Prostate gland (tissue), 2 donors: ENCODE measurements around the gene PADI2. TPM values are rescaled to one million over a fixed set of nuclear protein-coding genes. Genes with fewer than 3 reads are reported as not detected.

Experiments
- DNase-seq: peaks from one replicate; pipeline ENCODE4 v3.0.0-alpha.2; 2019; ENCODE audit warnings: low spot score
- H3K27ac ChIP-seq, 2 donors: fragments of 200-600 bp; sonication (generic); 2 replicates each; pipeline ENCODE4 v1.5.1; 2017 to 2019
- H3K27me3 ChIP-seq: fragments of 200-600 bp; sonication (generic); replicated peaks from 2 replicates; pipeline ENCODE4 v1.5.1; 2019; ENCODE audit not compliant: insufficient read depth
- H3K36me3 ChIP-seq, 2 donors: fragments of 200-600 bp; sonication (generic); 1 replicate in 1 of 2; 2 replicates in 1 of 2; pipeline versions ENCODE4 v1.5.1 to v1.8.1; 2017 to 2019
- H3K4me1 ChIP-seq: fragments of 200-600 bp; sonication (generic); replicated peaks from 2 replicates; pipeline ENCODE4 v1.5.1; 2019
- H3K4me3 ChIP-seq, 2 donors: fragments of 200-600 bp; sonication (generic); 2 replicates each; pipeline ENCODE4 v1.5.1; 2017 to 2019
- H3K9me3 ChIP-seq: fragments of 200-600 bp; sonication (generic); 2 replicates; pipeline ENCODE4 v1.5.1; 2017
- POLR2A ChIP-seq: fragments of 450-650 bp; IDR thresholded peaks from one replicate; pipeline ENCODE4 v1.6.1; 2016; ENCODE audit warnings: antibody characterized with exemption, mild to moderate bottlenecking
- POLR2AphosphoS5 ChIP-seq: sonication (generic); formaldehyde crosslinking; IDR thresholded peaks from one replicate; pipeline ENCODE4 v1.6.1; 2017; ENCODE audit warnings: antibody characterized with exemption
- WGBS: methylation state at CpG from one replicate; pipeline ENCODE4 v1.1.5; 2018; 5-methylcytosine and 5-hydroxymethylcytosine counted together
- intact Hi-C: fragments of 100-400 bp; cut with DNase I; formaldehyde crosslinking; loops from one replicate; pipeline ENCODE4 v1.14.2; 2022
- total RNA-seq, 2 donors: library from RNA; depleted of rRNA; stranded (reverse); fragments of >200 nt; gene quantifications; one replicate each; pipeline ENCODE4 v1.1.0, GENCODE V29; 2016
- TF ChIP-seq, protein P1 (sequence below), 4 experiments: fragments of 200-600 bp in 2 of 4; fragments of 450-650 bp in 2 of 4; sonication (generic) in 2 of 4; IDR thresholded peaks; 1 replicate in 3 of 4; 2 replicates in 1 of 4; pipeline ENCODE4 v1.5.1; 2016 to 2019; ENCODE audit warnings: antibody characterized with exemption in 4 of 4, mild to moderate bottlenecking in 2 of 4, moderate library complexity in 2 of 4

Gene PADI2
- total RNA-seq, 2 donors from 2014 or later: 1.1 to 5.0 TPM

DNA sequence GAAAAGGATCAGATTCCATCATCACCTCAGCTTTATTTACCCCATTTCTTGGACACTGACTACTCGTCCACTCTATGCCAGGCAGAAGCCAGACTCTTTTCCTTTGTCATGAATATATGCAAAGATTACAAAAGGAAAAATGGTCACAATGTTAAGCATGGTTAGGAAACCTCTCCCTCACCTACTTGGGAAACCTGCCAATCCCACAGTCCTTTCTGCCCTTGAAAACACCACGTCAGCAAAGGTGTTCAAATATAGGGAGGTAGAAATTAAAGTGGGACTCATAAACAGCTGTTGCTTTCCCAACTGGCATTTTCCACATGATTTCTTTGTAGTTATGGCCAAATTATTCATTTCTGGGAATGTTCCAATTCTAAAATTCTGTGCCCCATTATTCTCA, 91.4 kb downstream of the PADI2 start:
- H3K9me3 ChIP-seq: no peaks in the 10 kb centered on the region
- peak overlapping the region in 1 of 2 donors; percentile 19 for H3K27ac ChIP-seq
- H3K36me3 ChIP-seq: peaks cover 4 to 6% of the 10 kb centered on the region in 2 donors
- 44% methylated on average over 2 of the region's 2 CpGs for WGBS
- TF ChIP-seq, protein P1, sequence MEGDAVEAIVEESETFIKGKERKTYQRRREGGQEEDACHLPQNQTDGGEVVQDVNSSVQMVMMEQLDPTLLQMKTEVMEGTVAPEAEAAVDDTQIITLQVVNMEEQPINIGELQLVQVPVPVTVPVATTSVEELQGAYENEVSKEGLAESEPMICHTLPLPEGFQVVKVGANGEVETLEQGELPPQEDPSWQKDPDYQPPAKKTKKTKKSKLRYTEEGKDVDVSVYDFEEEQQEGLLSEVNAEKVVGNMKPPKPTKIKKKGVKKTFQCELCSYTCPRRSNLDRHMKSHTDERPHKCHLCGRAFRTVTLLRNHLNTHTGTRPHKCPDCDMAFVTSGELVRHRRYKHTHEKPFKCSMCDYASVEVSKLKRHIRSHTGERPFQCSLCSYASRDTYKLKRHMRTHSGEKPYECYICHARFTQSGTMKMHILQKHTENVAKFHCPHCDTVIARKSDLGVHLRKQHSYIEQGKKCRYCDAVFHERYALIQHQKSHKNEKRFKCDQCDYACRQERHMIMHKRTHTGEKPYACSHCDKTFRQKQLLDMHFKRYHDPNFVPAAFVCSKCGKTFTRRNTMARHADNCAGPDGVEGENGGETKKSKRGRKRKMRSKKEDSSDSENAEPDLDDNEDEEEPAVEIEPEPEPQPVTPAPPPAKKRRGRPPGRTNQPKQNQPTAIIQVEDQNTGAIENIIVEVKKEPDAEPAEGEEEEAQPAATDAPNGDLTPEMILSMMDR (IDR thresholded peaks at IDR 0.05): no peak
- peak; percentile 14 for TF ChIP-seq POLR2AphosphoS5
- intact Hi-C loops: no loop called here
- H3K4me1 ChIP-seq: peaks cover 11% of the 10 kb centered on the region
- H3K4me3 ChIP-seq: no peak overlapping the region
- H3K27me3 ChIP-seq: no peaks in the 10 kb centered on the region
- DNase-seq: peak; percentile 51

DNA sequence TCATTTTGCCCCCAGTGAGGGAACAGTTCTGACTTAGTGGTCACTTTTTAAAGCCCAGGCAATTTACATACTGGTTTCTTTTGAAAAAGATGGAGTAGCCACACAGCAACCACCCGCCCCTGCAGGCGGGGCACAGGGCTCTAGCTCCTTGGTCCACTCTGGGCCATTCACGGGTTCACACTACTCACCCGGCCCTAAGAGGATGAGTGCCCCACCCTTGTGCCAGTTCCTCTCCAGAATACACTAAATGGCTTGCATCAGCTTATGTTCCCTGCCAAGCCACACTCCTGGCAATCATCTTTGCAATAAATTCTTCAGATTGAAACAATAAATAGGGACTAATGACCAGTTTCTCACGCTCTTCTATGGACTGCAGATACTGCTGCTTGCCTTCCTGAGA, 91.8 kb downstream of the PADI2 start:
- WGBS: 56% methylated on average over 5 of the region's 5 CpGs
- peak overlapping the region in 1 of 2 donors; percentile 19 for H3K27ac ChIP-seq
- no peaks in the 10 kb centered on the region for H3K27me3 ChIP-seq
- intact Hi-C loops: no loop called here
- peaks cover 11% of the 10 kb centered on the region for H3K4me1 ChIP-seq
- peaks cover 3 to 8% of the 10 kb centered on the region in 2 donors for H3K36me3 ChIP-seq
- no peaks in the 10 kb centered on the region for H3K9me3 ChIP-seq
- no peak overlapping the region for H3K4me3 ChIP-seq
- peak; percentile 55 for DNase-seq
- TF ChIP-seq POLR2AphosphoS5 (peak; percentile 44), POLR2A (no peak)

DNA sequence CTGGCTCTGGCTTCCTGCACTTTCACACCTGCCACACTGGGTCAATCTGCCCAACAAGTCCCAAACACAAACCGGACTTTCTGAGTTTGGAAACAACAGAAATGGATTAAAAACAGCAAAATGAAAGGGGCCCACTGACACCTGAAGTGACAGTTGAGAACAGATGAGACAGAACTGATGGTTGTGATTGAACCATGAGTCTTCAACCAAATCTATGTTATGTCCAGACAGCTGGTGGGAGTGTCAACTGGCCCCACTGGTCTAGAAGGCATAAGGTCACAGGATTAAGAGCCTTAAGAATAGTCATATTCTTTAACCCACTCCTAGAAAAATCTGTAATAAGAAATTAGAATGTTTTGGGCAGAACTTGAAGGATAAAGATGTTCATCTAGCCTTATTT, 94.5 kb downstream of the PADI2 start:
- WGBS: 100% methylated on average over 1 of the region's 1 CpG
- no peak for DNase-seq
- H3K4me1 ChIP-seq: peaks cover 11% of the 10 kb centered on the region
- no peak overlapping the region for H3K27ac ChIP-seq
- peaks cover 9 to 15% of the 10 kb centered on the region in 2 donors for H3K36me3 ChIP-seq
- H3K9me3 ChIP-seq: no peaks in the 10 kb centered on the region
- intact Hi-C loops: no loop called here
- H3K27me3 ChIP-seq: no peaks in the 10 kb centered on the region
- H3K4me3 ChIP-seq: no peak overlapping the region
- TF ChIP-seq POLR2AphosphoS5 (no peak), POLR2A (no peak)
- TF ChIP-seq, protein P1 (IDR thresholded peaks at IDR 0.05): no peak

DNA sequence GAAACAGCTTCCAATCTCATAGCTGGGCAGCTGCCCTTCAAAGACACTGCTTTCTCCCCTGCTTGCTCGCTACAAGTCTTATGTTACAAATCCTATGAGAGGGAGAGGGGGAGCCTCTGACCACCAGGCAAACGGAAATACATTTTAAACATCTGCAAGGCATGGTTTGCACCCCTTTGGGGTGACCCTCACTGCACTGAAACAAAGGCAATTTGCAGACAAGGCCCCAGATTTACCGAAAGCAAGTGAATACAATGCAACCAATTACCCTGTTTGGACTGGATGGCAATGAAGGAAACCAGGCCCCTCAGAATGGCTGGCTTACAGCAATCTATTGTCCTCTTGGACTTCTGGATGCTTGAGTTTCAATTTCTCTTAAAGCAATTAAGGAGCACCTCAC, 95.7 kb downstream of the PADI2 start:
- Histone ChIP-seq H3K27ac (no peak overlapping the region), H3K4me3 (no peak overlapping the region), H3K27me3 (no peaks in the 10 kb centered on the region), H3K36me3 (peaks cover 9 to 15% of the 10 kb centered on the region in 2 donors), H3K4me1 (peaks cover 11% of the 10 kb centered on the region), H3K9me3 (no peaks in the 10 kb centered on the region)
- no peak for DNase-seq
- intact Hi-C loops: no loop called here
- WGBS: 83% methylated on average over 3 of the region's 3 CpGs
- TF ChIP-seq POLR2AphosphoS5 (no peak), POLR2A (no peak)
- TF ChIP-seq, protein P1 (IDR thresholded peaks at IDR 0.05): no peak

DNA sequence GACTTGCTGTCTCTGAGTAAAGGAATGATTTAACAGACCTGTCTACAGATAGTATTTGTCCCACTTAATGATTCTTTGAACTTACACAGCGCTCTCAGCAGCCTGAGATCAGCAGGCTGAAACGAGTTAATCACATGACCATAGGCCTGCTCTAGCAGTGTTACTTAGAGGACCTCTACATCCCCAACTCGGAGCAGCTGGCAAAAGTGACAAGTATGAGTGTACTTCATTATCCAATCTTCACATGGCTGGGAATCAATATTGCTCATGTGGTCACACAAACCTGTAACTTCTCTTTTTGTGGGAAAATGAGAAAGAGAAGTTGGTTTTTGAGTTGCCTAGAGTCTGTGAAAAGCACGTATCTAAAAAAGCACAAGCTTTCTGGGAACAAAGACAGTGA, 96.1 kb downstream of the PADI2 start:
- H3K4me1 ChIP-seq: peaks cover 10% of the 10 kb centered on the region
- no peak overlapping the region for H3K4me3 ChIP-seq
- no peaks in the 10 kb centered on the region for H3K9me3 ChIP-seq
- DNase-seq: no peak
- TF ChIP-seq POLR2A: no peak
- TF ChIP-seq, protein P1 (IDR thresholded peaks at IDR 0.05): no peak
- TF ChIP-seq POLR2AphosphoS5: no peak
- intact Hi-C loops: no loop called here
- H3K27ac ChIP-seq: no peak overlapping the region
- H3K36me3 ChIP-seq: peaks cover 9 to 15% of the 10 kb centered on the region in 2 donors
- no peaks in the 10 kb centered on the region for H3K27me3 ChIP-seq
- 59% methylated on average over 4 of the region's 4 CpGs for WGBS
